Spleen (tissue), 7 donors: Measurements from ENCODE around the gene TCEA3.

Source experiments
- POLR2A ChIP-seq, 3 donors: fragments of 450-650 bp; IDR thresholded peaks; one replicate each; pipeline ENCODE4 v1.5.1; 2017; ENCODE audit warnings: antibody characterized with exemption in 3 of 3, mild to moderate bottlenecking in 1 of 3
- TF ChIP-seq, protein P1 (sequence below), 11 experiments: fragments of 200-600 bp in 7 of 11; fragments of 450-650 bp in 4 of 11; sonication (generic) in 4 of 11; IDR thresholded peaks in 8 of 11; conservative IDR thresholded peaks in 3 of 11; 1 replicate in 7 of 11; 2 replicates in 4 of 11; pipeline versions ENCODE4 v1.4.0 to v1.8.0; 2016 to 2021; ENCODE audit warnings: antibody characterized with exemption in 11 of 11, inconsistent platforms in 4 of 11, mild to moderate bottlenecking in 1 of 11
- donor health status: DM: no; HTN: no; CAD: no; lungs with moderate emphysema.
- donor health status: DM: no; HTN: no; CAD: no.
- donor health status: DM: no; HTN: no; CAD: no.

DNA sequence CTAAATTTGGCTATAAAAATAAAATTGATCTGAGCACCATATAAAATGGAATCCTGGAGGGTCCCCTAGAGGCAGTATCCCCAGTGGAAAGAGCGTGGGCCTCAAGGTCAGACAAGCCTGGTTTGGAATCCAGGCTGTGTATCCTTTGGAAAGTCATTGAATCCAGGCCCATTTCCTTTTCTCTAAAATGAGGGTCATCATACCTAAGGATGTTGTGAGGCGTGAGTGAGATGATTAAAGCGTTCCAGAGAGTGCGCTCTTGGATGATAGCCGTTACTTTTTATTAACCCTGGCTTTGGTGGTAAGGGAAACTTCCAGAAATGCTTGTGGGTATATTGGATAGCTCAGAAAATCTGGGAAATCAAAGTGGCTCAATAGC lies 54.2 kb downstream of the TCEA3 start:
- TF ChIP-seq, protein P1, sequence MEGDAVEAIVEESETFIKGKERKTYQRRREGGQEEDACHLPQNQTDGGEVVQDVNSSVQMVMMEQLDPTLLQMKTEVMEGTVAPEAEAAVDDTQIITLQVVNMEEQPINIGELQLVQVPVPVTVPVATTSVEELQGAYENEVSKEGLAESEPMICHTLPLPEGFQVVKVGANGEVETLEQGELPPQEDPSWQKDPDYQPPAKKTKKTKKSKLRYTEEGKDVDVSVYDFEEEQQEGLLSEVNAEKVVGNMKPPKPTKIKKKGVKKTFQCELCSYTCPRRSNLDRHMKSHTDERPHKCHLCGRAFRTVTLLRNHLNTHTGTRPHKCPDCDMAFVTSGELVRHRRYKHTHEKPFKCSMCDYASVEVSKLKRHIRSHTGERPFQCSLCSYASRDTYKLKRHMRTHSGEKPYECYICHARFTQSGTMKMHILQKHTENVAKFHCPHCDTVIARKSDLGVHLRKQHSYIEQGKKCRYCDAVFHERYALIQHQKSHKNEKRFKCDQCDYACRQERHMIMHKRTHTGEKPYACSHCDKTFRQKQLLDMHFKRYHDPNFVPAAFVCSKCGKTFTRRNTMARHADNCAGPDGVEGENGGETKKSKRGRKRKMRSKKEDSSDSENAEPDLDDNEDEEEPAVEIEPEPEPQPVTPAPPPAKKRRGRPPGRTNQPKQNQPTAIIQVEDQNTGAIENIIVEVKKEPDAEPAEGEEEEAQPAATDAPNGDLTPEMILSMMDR (IDR thresholded peaks at IDR 0.05 in 8 of 11, conservative IDR thresholded peaks at IDR 0.05 in 3 of 11): no peak
- TF ChIP-seq POLR2A (IDR thresholded peaks at IDR 0.05): no peak
